SK-N-SH (cell line): ENCODE measurements around the gene SAMD8. TPM values are rescaled to one million over a fixed set of nuclear protein-coding genes. Genes with fewer than 3 reads are reported as not detected.

ENCODE experiments used
- CTCF ChIA-PET: fragments of 300-600, 350-600 bp; formaldehyde crosslinking; extraction: SDS; loops from one replicate; lab custom pipeline; 2021; lab: Yijun Ruan, JAX
- POLR2A ChIA-PET: fragments of 350-600 bp; sonication (Branson Sonifier 250); formaldehyde crosslinking; extraction: SDS; loops from one replicate; lab custom pipeline; 2020; ENCODE audit warnings: antibody characterized with exemption, inconsistent platforms; lab: Yijun Ruan, JAX
- DNase-seq: peaks from one replicate; pipeline ENCODE4 v3.0.0; 2012
- H2AFZ ChIP-seq: fragments of 200-600 bp; sonication (generic); 2 replicates; pipeline ENCODE4 v1.8.1; 2016; ENCODE audit warnings: antibody characterized with exemption, mild to moderate bottlenecking, low read depth
- H3F3A ChIP-seq: fragments of 200-600 bp; sonication (generic); replicated peaks from 2 replicates; pipeline ENCODE3; 2016; ENCODE audit warnings: antibody characterized with exemption, mild to moderate bottlenecking; ENCODE audit not compliant: insufficient read depth
- H3K27ac ChIP-seq, 2 experiments: fragments of 200-500 bp in 1 of 2; fragments of 200-600 bp in 1 of 2; sonication (Bioruptor generic) in 1 of 2; sonication (generic), shearing (Covaris generic) in 1 of 2; 2 replicates each; pipeline versions ENCODE4 v1.5.1 to v1.6.1; 2014 to 2016; ENCODE audit warnings: low read depth in 2 of 2, inconsistent platforms in 1 of 2, low read length in 1 of 2, mild to moderate bottlenecking in 1 of 2, mixed read lengths in 1 of 2
- H3K27me3 ChIP-seq: fragments of 200-600 bp; sonication (generic), shearing (Covaris generic); 2 replicates; pipeline ENCODE4 v1.6.1; 2016; ENCODE audit warnings: mixed run types; ENCODE audit not compliant: insufficient read depth
- H3K36me3 ChIP-seq, 2 experiments: fragments of 200-500 bp in 1 of 2; fragments of 200-600 bp in 1 of 2; sonication (Bioruptor generic) in 1 of 2; sonication (generic) in 1 of 2; replicated peaks in 1 of 2; 2 replicates each; pipeline versions ENCODE3 to v1.5.1; 2014 to 2016; ENCODE audit warnings: low read length in 1 of 2, mild to moderate bottlenecking in 1 of 2; ENCODE audit not compliant: insufficient read depth in 2 of 2, control insufficient read depth in 1 of 2
- H3K4me1 ChIP-seq, 2 experiments: fragments of 200-500 bp in 1 of 2; fragments of 200-600 bp in 1 of 2; sonication (Bioruptor generic) in 1 of 2; sonication (generic), shearing (Covaris generic) in 1 of 2; 2 replicates each; pipeline versions ENCODE4 v1.5.1 to v1.6.1; 2014 to 2016; ENCODE audit warnings: low read depth in 1 of 2, low read length in 1 of 2, mixed run types in 1 of 2; ENCODE audit not compliant: insufficient read depth in 2 of 2, control insufficient read depth in 1 of 2
- H3K4me2 ChIP-seq: fragments of 200-600 bp; sonication (generic), shearing (Covaris generic); 2 replicates; pipeline ENCODE4 v1.6.1; 2017; ENCODE audit warnings: mixed run types
- H3K4me3 ChIP-seq, 2 experiments: fragments of 200-500 bp in 1 of 2; fragments of 200-600 bp in 1 of 2; sonication (Bioruptor generic) in 1 of 2; sonication (generic), shearing (Covaris generic) in 1 of 2; 2 replicates each; pipeline versions ENCODE4 v1.5.1 to v1.8.1; 2014 to 2016; ENCODE audit warnings: low read depth in 2 of 2, inconsistent platforms in 1 of 2, low read length in 1 of 2, mild to moderate bottlenecking in 1 of 2, mixed read lengths in 1 of 2, moderate library complexity in 1 of 2
- H3K79me2 ChIP-seq: fragments of 200-600 bp; sonication (generic); 2 replicates; pipeline ENCODE4 v1.8.1; 2017; ENCODE audit warnings: mild to moderate bottlenecking; ENCODE audit not compliant: insufficient read depth
- H3K9ac ChIP-seq: fragments of 200-600 bp; sonication (generic); 2 replicates; pipeline ENCODE4 v1.6.1; 2017; ENCODE audit warnings: mixed run types
- H3K9me2 ChIP-seq: fragments of 200-600 bp; sonication (generic); 2 replicates; pipeline ENCODE4 v1.6.1; 2017; ENCODE audit warnings: mixed run types
- H3K9me3 ChIP-seq: fragments of 200-600 bp; sonication (generic); 2 replicates; pipeline ENCODE4 v1.6.1; 2017; ENCODE audit warnings: mixed run types, mild to moderate bottlenecking, moderate library complexity
- H4K20me1 ChIP-seq: fragments of 200-600 bp; sonication (generic); 2 replicates; pipeline ENCODE4 v1.6.1; 2017; ENCODE audit warnings: mild to moderate bottlenecking, mixed run types; ENCODE audit not compliant: insufficient read depth
- EZH2phosphoT487 ChIP-seq: fragments of 200-600 bp; sonication (generic); IDR thresholded peaks from 2 replicates; pipeline ENCODE4 v1.6.1; 2017; ENCODE audit warnings: low read depth, mixed run types, mild to moderate bottlenecking, antibody characterized with exemption, moderate library complexity, borderline replicate concordance
- GATA2 ChIP-seq: sonication (generic); formaldehyde crosslinking; IDR thresholded peaks from 2 replicates; pipeline ENCODE4 v1.5.0; 2020; ENCODE audit warnings: mild to moderate bottlenecking, missing genetic modification reagents
- IRF3 ChIP-seq: fragments of 150-350 bp; IDR thresholded peaks from 2 replicates; pipeline ENCODE4 v1.6.1; 2016; ENCODE audit warnings: mild to moderate bottlenecking, low read depth, low read length
- JUND ChIP-seq: IDR thresholded peaks from 2 replicates; pipeline ENCODE4 v1.4.0; 2012
- MXI1 ChIP-seq: IDR thresholded peaks from 2 replicates; pipeline ENCODE4 v1.6.1; 2012; ENCODE audit warnings: mild to moderate bottlenecking, low read depth, low read length, improper control_type of control experiment
- RFX5 ChIP-seq: IDR thresholded peaks from 2 replicates; pipeline ENCODE4 v1.6.1; 2012; ENCODE audit warnings: mild to moderate bottlenecking, improper control_type of control experiment, low read length
- RXRA ChIP-seq: IDR thresholded peaks from 2 replicates; pipeline ENCODE4 v1.4.0; 2012; ENCODE audit warnings: low read depth, mild to moderate bottlenecking, borderline replicate concordance
- YY1 ChIP-seq: IDR thresholded peaks from 2 replicates; pipeline ENCODE4 v1.4.0; 2012; ENCODE audit warnings: low read depth, mild to moderate bottlenecking
- WGBS: methylation state at CpG from one replicate; pipeline ENCODE4 v1.1.6; 2017; ENCODE audit warnings: low lambda C conversion rate; 5-methylcytosine and 5-hydroxymethylcytosine counted together
- polyA plus RNA-seq, 3 experiments: library from polyadenylated mRNA; depleted of rRNA; stranded (reverse); fragments of >200 nt; gene quantifications; 2 replicates each; pipeline ENCODE4 v1.2.3, GENCODE V29; 2012
- TF ChIP-seq, protein P1 (sequence below): IDR thresholded peaks from 2 replicates; pipeline ENCODE4; 2012

Gene SAMD8
- polyA plus RNA-seq, 1 of the 3 experiments (the other 2 are of a cell fraction): 9.7 TPM

GRCh38 chr10:75076348-75076747 lies 35.1 kb upstream of the SAMD8 start:
- no peaks in the 10 kb centered on the region for H3K9me2 ChIP-seq
- H3K4me2 ChIP-seq: no peak overlapping the region
- CTCF ChIA-PET: interaction anchor here (0.8 kb wide), 1 partner anchor 832 kb away, joined by 3 read pairs; no protein-coding TSS in a partner anchor
- DNase-seq: no peak
- no peaks in the 10 kb centered on the region for H3K79me2 ChIP-seq
- no peaks in the 10 kb centered on the region for H3F3A ChIP-seq
- peaks cover 0 to 3% of the 10 kb centered on the region in 2 experiments; a peak in 1 of 4 replicates for H3K4me1 ChIP-seq
- no peak for TF ChIP-seq JUND
- no peak for TF ChIP-seq MXI1
- TF ChIP-seq YY1: no peak
- no peak for TF ChIP-seq RFX5
- no peak overlapping the region for H2AFZ ChIP-seq
- WGBS: 86% methylated on average over 6 of the region's 6 CpGs
- POLR2A ChIA-PET: no interaction called here
- no peaks in the 10 kb centered on the region for H3K36me3 ChIP-seq
- no peaks in the 10 kb centered on the region for H4K20me1 ChIP-seq
- H3K9me3 ChIP-seq: no peaks in the 10 kb centered on the region
- no peak overlapping the region for H3K9ac ChIP-seq
- no peaks in the 10 kb centered on the region for H3K27me3 ChIP-seq
- H3K4me3 ChIP-seq: no peak overlapping the region
- no peak overlapping the region for H3K27ac ChIP-seq

- POLR2A ChIA-PET: no interaction called here
- Histone ChIP-seq H3K27me3 (no peaks in the 10 kb centered on the region), H3K9ac (no peak overlapping the region), H3K4me1 (peaks cover 0 to 6% of the 10 kb centered on the region in 2 experiments; a peak in 1 of 4 replicates), H2AFZ (no peak overlapping the region), H3K79me2 (no peaks in the 10 kb centered on the region), H4K20me1 (no peaks in the 10 kb centered on the region), H3K4me3 (no peak overlapping the region), H3K27ac (no peak overlapping the region), H3K36me3 (no peaks in the 10 kb centered on the region), H3K9me2 (no peaks in the 10 kb centered on the region), H3F3A (no peaks in the 10 kb centered on the region)
- 92% methylated on average over 8 of the region's 9 CpGs for WGBS
- DNase-seq: no peak
- TF ChIP-seq GATA2 (CRISPR knock-in tag) (no peak), IRF3 (no peak), EZH2phosphoT487 (no peak), RXRA (no peak), JUND (no peak)
- TF ChIP-seq, protein P1, sequence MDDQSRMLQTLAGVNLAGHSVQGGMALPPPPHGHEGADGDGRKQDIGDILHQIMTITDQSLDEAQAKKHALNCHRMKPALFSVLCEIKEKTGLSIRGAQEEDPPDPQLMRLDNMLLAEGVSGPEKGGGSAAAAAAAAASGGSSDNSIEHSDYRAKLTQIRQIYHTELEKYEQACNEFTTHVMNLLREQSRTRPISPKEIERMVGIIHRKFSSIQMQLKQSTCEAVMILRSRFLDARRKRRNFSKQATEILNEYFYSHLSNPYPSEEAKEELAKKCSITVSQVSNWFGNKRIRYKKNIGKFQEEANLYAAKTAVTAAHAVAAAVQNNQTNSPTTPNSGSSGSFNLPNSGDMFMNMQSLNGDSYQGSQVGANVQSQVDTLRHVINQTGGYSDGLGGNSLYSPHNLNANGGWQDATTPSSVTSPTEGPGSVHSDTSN: no peak
- TF ChIP-seq, all 33 proteins: peak for 0
- CTCF ChIA-PET: interaction anchor here (0.6 kb wide), 1 partner anchor 972 kb away, joined by 3 read pairs; no protein-coding TSS in a partner anchor
- no peaks in the 10 kb centered on the region for H3K9me3 ChIP-seq
- no peak overlapping the region for H3K4me2 ChIP-seq
These were observed 31.9 kb upstream of the SAMD8 start for GRCh38 chr10:75079436-75080083.
